ENCODE results near the gene RIPK1. TPM values are rescaled to one million over a fixed set of nuclear protein-coding genes. Genes with fewer than 3 reads are reported as not detected.

Gene RIPK1
- total and polyA plus RNA-seq, 4 donors, result 12.1 to 24.1 (median 19.7) TPM

GRCh38 chr6:3109761-3110160 is 41.5 kb downstream of the RIPK1 start:
- Histone ChIP-seq H3K27ac (ENCODE audit: low read depth in 1 of 2, low read length in 1 of 2) (no peak overlapping the region), H3K36me3 (ENCODE audit: control insufficient read depth in 4 of 4, insufficient read depth in 4 of 4, low read length in 4 of 4) (peaks cover 15 to 46% (median 43%) of the 10 kb centered on the region in 4 donors), H3K4me3 (no peak overlapping the region), H3K27me3 (ENCODE audit: control insufficient read depth in 3 of 3, insufficient read depth in 3 of 3, low read length in 2 of 3) (no peaks in the 10 kb centered on the region), H3K4me1 (ENCODE audit: control insufficient read depth in 5 of 5, insufficient read depth in 5 of 5, low read length in 5 of 5) (no peaks in the 10 kb centered on the region), H3K9me3 (ENCODE audit: control insufficient read depth in 4 of 4, insufficient read depth in 3 of 4, low read length in 3 of 4) (no peaks in the 10 kb centered on the region), H3K9ac (ENCODE audit: insufficient read depth in 1 of 2, low read length in 2 of 2) (no peak overlapping the region)
- 95 to 96% methylated on average over 3 of the region's 3 CpGs for WGBS, 2 donors
- DNase-seq (no peak), ATAC-seq (ENCODE audit: insufficient read depth, low FRiP score) (no peak)
- TF ChIP-seq CTCF (IDR thresholded peaks at IDR 0.05; ENCODE audit: control extremely low read depth, extremely low read depth), result no peak

GRCh38 chr6:3114377-3114776 is 46.1 kb downstream of the RIPK1 start:
- no peak for DNase-seq
- TF ChIP-seq CTCF (IDR thresholded peaks at IDR 0.05; ENCODE audit: control extremely low read depth, extremely low read depth), result no peak
- Histone ChIP-seq H3K27ac (ENCODE audit: low read depth in 1 of 2, low read length in 1 of 2) (no peak overlapping the region), H3K27me3 (ENCODE audit: control insufficient read depth in 3 of 3, insufficient read depth in 3 of 3, low read length in 2 of 3) (no peaks in the 10 kb centered on the region), H3K9me3 (ENCODE audit: control insufficient read depth in 4 of 4, insufficient read depth in 3 of 4, low read length in 3 of 4) (no peaks in the 10 kb centered on the region), H3K4me1 (ENCODE audit: control insufficient read depth in 5 of 5, insufficient read depth in 5 of 5, low read length in 5 of 5) (peaks cover 0 to 4% (median 1%) of the 10 kb centered on the region in 5 donors), H3K4me3 (no peak overlapping the region), H3K9ac (ENCODE audit: insufficient read depth in 1 of 2, low read length in 2 of 2) (no peak overlapping the region), H3K36me3 (ENCODE audit: control insufficient read depth in 4 of 4, insufficient read depth in 4 of 4, low read length in 4 of 4) (peaks cover 11 to 37% (median 24%) of the 10 kb centered on the region in 4 donors)
- ATAC-seq (ENCODE audit: insufficient read depth, low FRiP score), result no peak
- WGBS, 2 donors, result 96 to 97% methylated on average over 6 of the region's 6 CpGs

GRCh38 chr6:3117912-3118352 is 49.6 kb downstream of the RIPK1 start:
- DNase-seq, result no peak
- peaks cover 0 to 13% (median 4%) of the 10 kb centered on the region in 5 donors for H3K4me1 ChIP-seq (ENCODE audit: control insufficient read depth in 5 of 5, insufficient read depth in 5 of 5, low read length in 5 of 5)
- no peaks in the 10 kb centered on the region for H3K27me3 ChIP-seq (ENCODE audit: control insufficient read depth in 3 of 3, insufficient read depth in 3 of 3, low read length in 2 of 3)
- TF ChIP-seq CTCF (IDR thresholded peaks at IDR 0.05; ENCODE audit: control extremely low read depth, extremely low read depth), result no peak
- H3K9me3 ChIP-seq (ENCODE audit: control insufficient read depth in 4 of 4, insufficient read depth in 3 of 4, low read length in 3 of 4), result no peaks in the 10 kb centered on the region
- H3K27ac ChIP-seq (ENCODE audit: low read depth in 1 of 2, low read length in 1 of 2), result peak overlapping the region; percentile 98 to 100
- peak overlapping the region; percentile 67 for H3K4me3 ChIP-seq
- peaks cover 5 to 18% (median 12%) of the 10 kb centered on the region in 4 donors for H3K36me3 ChIP-seq (ENCODE audit: control insufficient read depth in 4 of 4, insufficient read depth in 4 of 4, low read length in 4 of 4)
- ATAC-seq (ENCODE audit: insufficient read depth, low FRiP score), result no peak
- WGBS, 2 donors, result 13 to 18% methylated on average over 8 of the region's 8 CpGs
- H3K9ac ChIP-seq (ENCODE audit: insufficient read depth in 1 of 2, low read length in 2 of 2), result no peak overlapping the region

Measured in lung (tissue), 12 donors.